ENCODE data around the gene SUFU.

Gene SUFU

DNA sequence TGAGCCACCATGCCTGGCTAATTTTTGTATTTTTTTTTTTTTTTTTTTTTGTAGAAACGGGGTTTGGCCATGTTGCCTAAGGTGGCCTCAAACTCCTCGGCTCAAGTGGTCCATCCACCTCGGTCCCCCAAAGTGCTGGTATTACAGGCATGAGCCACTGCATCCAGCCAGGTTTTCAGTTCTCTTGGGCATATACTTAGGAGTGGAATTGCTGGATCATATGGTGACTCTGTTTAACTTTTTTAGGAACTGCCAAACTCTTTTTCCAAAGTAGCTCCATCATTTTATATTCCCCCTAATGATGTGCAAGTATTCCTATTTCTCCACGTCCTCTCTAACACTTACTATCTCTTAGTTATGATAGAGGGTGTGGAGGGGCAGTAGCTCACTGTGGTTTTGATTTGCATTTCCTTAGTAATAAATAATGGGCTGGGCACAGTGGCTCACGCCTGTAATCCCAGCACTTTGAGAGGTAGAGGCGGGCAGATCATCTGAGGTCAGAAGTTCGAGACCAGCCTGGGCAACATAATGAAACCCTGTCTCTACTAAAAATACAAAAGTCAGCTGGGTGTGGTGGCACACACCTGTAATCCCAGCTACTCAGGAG lies 41.6 kb downstream of the SUFU start:
- Mint-ChIP-seq H3K4me3 (no peak overlapping the region), H3K9me3 (no peaks in the 10 kb centered on the region), H3K27ac (no peak overlapping the region), H3K27me3 (no peaks in the 10 kb centered on the region), H3K4me1 (peaks cover 10% of the 10 kb centered on the region), H3K36me3 (ENCODE audit: low read depth) (peaks cover 2% of the 10 kb centered on the region)
- ATAC-seq: no peak
- no peak for DNase-seq

DNA sequence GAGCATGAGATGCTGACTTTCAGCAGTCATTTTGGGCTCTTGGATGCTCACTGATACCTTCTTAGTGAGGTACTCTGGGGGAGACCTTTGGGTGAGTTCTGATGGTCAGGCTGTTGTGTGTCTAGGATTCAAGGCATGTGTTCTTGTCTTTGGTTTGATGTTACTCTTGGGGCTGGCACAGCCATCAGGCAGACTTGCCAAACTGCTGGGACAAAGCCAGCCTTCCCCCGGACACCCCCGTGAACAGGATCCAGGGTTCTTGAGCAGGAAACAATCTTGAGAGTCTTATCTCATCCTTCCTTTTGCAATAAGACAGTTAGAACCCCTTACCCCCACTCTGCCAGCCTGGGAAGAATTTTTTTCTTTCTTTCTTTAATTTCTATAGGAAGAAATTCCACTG lies 42.2 kb downstream of the SUFU start:
- Mint-ChIP-seq H3K27ac (no peak overlapping the region), H3K4me3 (no peak overlapping the region), H3K36me3 (ENCODE audit: low read depth) (peaks cover 3% of the 10 kb centered on the region), H3K4me1 (peaks cover 8% of the 10 kb centered on the region), H3K27me3 (no peaks in the 10 kb centered on the region), H3K9me3 (no peaks in the 10 kb centered on the region)
- DNase-seq: no peak
- ATAC-seq: no peak

GRCh38 chr10:102546606-102547320 lies 43.0 kb downstream of the SUFU start:
- no peak for DNase-seq
- ATAC-seq: no peak
- H3K9me3 Mint-ChIP-seq: no peaks in the 10 kb centered on the region
- peaks cover 3% of the 10 kb centered on the region for H3K36me3 Mint-ChIP-seq (ENCODE audit: low read depth)
- H3K27me3 Mint-ChIP-seq: no peaks in the 10 kb centered on the region
- H3K4me3 Mint-ChIP-seq: no peak overlapping the region
- H3K4me1 Mint-ChIP-seq: peaks cover 7% of the 10 kb centered on the region
- H3K27ac Mint-ChIP-seq: no peak overlapping the region

DNA sequence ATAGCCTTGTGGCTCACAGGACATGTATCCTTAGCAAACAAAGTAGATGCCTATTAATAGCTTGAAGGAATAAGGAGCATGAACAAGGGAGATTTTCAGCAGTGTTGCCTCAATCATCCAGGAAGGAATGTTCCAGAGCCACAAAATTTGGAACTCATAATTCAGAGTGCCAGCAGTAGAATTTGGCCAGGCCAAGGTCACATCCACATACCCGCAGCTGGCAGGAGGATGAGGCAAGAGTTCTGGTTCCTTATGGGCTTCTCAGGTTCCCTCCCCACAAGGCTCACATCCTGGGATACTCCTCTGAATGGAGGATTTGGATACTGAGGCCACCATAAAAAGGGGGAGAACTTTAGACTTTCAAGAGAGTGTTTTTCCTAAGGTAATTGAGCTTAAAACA lies 45.8 kb downstream of the SUFU start:
- Mint-ChIP-seq H3K36me3 (ENCODE audit: low read depth) (peaks cover 6% of the 10 kb centered on the region), H3K27ac (no peak overlapping the region), H3K4me3 (no peak overlapping the region), H3K4me1 (no peaks in the 10 kb centered on the region), H3K27me3 (no peaks in the 10 kb centered on the region), H3K9me3 (no peaks in the 10 kb centered on the region)
- DNase-seq (no peak), ATAC-seq (no peak)

DNA sequence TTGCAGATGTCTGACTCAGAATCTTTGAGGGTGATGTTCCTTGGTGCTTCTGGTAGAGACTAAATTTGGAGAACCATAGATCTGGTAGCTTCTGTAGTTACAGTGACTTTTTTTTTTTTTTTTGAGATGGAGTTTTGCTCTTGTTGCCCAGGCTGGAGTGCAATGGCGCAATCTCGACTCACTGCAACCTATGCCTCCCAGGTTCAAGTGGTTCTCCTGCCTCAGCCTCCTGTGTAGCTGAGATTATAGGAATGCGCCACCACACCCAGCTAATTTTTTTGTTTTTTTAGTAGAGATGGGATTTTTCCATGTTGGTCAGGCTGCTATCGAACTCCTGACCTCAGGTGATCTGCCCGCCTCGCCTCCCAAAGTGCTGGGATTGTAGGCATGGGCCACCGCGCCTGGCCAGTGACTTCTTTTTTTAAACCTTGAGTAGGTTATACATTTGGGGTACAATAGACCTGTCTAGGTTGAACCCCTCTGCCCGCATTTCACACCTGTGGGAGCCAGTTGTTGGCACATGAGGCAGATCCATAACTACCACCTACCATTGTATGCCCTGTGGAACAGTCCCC lies 47.0 kb downstream of the SUFU start:
- ATAC-seq (no peak), DNase-seq (no peak)
- Mint-ChIP-seq H3K4me3 (no peak overlapping the region), H3K27me3 (no peaks in the 10 kb centered on the region), H3K27ac (no peak overlapping the region), H3K36me3 (ENCODE audit: low read depth) (peaks cover 6% of the 10 kb centered on the region), H3K4me1 (no peaks in the 10 kb centered on the region), H3K9me3 (no peaks in the 10 kb centered on the region)

GRCh38 chr10:102552533-102552932 lies 48.8 kb downstream of the SUFU start:
- H3K4me1 Mint-ChIP-seq: peaks cover 2% of the 10 kb centered on the region
- ATAC-seq (no peak), DNase-seq (no peak)
- H3K27me3 Mint-ChIP-seq: no peaks in the 10 kb centered on the region
- H3K4me3 Mint-ChIP-seq: no peak overlapping the region
- H3K27ac Mint-ChIP-seq: no peak overlapping the region
- no peaks in the 10 kb centered on the region for H3K9me3 Mint-ChIP-seq
- peaks cover 6% of the 10 kb centered on the region for H3K36me3 Mint-ChIP-seq (ENCODE audit: low read depth)

DNA sequence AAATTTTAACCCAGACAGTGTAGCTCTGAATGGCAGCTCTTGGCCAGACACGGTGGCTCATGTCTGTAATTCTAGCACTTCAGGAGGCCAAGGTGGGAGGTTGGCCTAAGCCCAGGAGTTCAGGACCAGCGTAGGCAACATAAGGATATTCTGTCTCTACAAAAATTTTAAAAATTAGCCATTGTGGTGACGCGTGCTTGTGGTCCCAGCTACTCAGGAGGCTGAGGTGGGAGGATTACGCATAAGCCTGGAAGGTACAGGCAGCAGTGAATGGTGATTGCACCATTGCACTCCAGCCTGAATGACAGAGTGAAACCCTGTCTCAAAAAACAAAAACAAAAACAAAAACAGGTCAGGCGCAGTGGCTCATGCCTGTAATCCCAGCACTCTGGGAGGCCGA lies 50.0 kb downstream of the SUFU start:
- H3K27ac Mint-ChIP-seq: no peak overlapping the region
- ATAC-seq (no peak), DNase-seq (no peak)
- peaks cover 6% of the 10 kb centered on the region for H3K36me3 Mint-ChIP-seq (ENCODE audit: low read depth)
- no peaks in the 10 kb centered on the region for H3K9me3 Mint-ChIP-seq
- H3K4me1 Mint-ChIP-seq: peaks cover 2% of the 10 kb centered on the region
- no peaks in the 10 kb centered on the region for H3K27me3 Mint-ChIP-seq
- no peak overlapping the region for H3K4me3 Mint-ChIP-seq

DNA sequence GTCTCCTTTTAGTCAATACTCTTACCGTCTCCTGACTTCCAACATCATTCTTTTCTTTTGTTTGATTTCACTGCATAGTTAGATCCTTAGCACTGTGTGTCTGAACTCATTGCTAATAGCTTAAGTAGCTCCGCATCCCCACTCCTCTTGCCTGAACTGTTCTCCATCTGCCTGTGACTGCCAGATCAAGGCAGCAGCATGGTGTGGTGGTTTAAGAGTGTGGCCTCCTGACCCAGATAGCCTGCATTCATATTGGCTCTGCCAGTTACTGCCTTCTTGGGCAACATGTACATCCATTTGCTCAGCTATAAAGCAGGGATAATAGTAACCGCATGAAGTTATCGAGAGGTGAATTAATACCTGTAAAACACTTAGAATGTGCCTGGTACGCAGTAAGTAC lies 50.8 kb downstream of the SUFU start:
- Mint-ChIP-seq H3K27me3 (no peaks in the 10 kb centered on the region), H3K36me3 (ENCODE audit: low read depth) (peaks cover 6% of the 10 kb centered on the region), H3K9me3 (no peaks in the 10 kb centered on the region), H3K27ac (no peak overlapping the region), H3K4me1 (peaks cover 2% of the 10 kb centered on the region), H3K4me3 (no peak overlapping the region)
- DNase-seq: no peak
- ATAC-seq: no peak

DNA sequence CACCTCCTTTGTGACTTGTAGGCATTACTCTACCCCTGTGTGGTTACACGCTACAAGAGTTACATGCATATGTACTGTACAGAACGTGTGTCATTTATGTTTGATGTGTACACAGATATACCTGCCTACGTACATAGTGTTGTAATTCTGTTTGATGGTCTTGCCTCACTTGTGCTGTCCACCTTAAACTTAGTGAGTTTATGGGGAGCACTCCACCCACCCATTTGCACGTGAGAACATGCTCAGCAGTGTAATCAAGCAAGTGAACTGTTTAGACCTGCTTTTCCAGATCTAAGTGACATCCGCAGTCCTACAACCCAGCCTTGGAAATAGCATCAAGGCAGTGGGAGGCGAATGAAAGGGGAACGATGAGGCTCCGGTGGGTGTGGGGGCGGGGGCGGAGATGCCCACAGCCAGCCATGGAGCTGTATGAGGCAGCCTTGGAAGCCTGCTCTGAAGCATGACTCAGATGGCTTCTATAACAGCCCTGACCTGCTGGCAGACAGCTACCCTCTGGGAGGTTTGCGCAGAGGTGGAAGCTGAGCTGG lies 52.1 kb downstream of the SUFU start:
- DNase-seq (no peak), ATAC-seq (no peak)
- Mint-ChIP-seq H3K27me3 (no peaks in the 10 kb centered on the region), H3K9me3 (no peaks in the 10 kb centered on the region), H3K36me3 (ENCODE audit: low read depth) (peaks cover 3% of the 10 kb centered on the region), H3K4me3 (no peak overlapping the region), H3K4me1 (peaks cover 2% of the 10 kb centered on the region), H3K27ac (no peak overlapping the region)

DNA sequence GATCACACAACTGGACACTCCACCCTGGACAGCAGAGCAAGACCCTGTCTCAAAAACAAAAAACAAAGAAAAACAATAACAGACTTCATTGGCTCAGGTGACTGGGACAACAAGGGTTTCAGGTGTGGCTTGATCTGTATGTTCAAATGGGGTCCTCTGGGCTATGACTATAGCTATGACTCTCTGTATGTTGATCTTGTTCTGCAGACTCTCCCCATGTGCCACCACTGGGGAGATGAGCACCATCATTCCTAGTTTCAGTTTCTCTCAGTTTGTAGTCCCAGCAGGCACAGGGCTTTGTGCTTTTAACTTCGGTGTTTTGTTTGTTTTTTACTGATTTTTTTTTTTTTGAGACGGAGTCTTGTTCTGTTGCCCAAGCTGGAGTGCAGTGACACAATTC lies 53.8 kb downstream of the SUFU start:
- no peak for DNase-seq
- H3K9me3 Mint-ChIP-seq: no peaks in the 10 kb centered on the region
- peaks cover 2% of the 10 kb centered on the region for H3K4me1 Mint-ChIP-seq
- no peak for ATAC-seq
- no peak overlapping the region for H3K27ac Mint-ChIP-seq
- no peaks in the 10 kb centered on the region for H3K36me3 Mint-ChIP-seq (ENCODE audit: low read depth)
- no peaks in the 10 kb centered on the region for H3K27me3 Mint-ChIP-seq
- H3K4me3 Mint-ChIP-seq: no peak overlapping the region

DNA sequence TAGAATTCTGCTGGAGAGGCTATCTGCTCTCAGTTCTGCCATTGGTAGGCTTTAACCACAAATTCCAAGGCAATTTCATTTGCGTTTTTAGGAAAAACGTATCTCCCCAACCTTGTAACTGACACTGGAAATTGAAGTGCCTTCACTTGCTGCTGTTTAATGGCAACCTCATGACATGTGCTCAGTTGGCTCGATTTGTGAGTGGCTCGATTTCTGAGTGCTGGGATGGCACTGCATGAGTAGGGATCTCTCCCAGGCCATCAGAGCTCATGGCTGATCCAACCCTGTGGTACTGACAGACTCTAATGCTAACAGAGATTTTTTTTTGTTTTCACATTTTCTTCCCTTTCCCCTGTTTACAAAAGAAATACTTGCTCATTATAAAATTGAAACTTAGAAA lies 56.0 kb downstream of the SUFU start:
- peaks cover 2% of the 10 kb centered on the region for H3K4me1 Mint-ChIP-seq
- no peak overlapping the region for H3K4me3 Mint-ChIP-seq
- H3K36me3 Mint-ChIP-seq (ENCODE audit: low read depth): no peaks in the 10 kb centered on the region
- no peak for ATAC-seq
- H3K9me3 Mint-ChIP-seq: no peaks in the 10 kb centered on the region
- no peak for DNase-seq
- no peaks in the 10 kb centered on the region for H3K27me3 Mint-ChIP-seq
- H3K27ac Mint-ChIP-seq: no peak overlapping the region

DNA sequence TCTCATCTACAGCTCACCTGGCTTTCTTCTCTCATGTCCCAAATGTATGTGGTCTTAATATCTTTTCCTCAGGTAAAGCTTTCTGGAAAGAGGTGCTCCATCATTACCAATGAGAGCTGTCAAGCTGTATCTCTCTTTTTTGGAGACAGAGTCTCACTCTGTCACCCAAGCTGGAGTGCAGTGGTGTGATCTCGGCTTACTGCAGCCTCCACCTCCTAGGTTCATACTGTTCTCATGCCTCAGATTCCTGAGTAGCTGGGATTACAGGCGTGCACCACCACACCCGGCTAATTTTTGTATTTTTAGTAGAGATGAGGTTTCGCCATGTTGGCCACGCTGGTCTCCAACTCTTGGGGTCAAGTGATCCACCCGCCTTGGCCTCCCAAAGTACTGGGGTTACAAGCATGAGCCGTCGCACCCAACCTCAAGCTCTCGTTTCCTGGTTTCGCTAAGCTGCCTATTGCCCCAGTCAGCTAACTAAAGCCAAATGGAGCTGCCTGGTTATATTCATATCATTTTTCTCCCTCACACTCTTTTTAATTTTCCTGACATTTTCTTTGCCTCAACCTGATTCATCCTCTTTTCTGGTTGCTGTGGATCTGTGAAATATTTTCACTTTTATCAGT lies 60.5 kb downstream of the SUFU start:
- ATAC-seq (no peak), DNase-seq (no peak)
- Mint-ChIP-seq H3K4me1 (no peaks in the 10 kb centered on the region), H3K4me3 (no peak overlapping the region), H3K27ac (no peak overlapping the region), H3K27me3 (no peaks in the 10 kb centered on the region), H3K9me3 (no peaks in the 10 kb centered on the region), H3K36me3 (ENCODE audit: low read depth) (no peaks in the 10 kb centered on the region)

GRCh38 chr10:102565793-102566192 lies 62.0 kb downstream of the SUFU start:
- no peak for DNase-seq
- Mint-ChIP-seq H3K4me1 (no peaks in the 10 kb centered on the region), H3K27ac (no peak overlapping the region), H3K36me3 (ENCODE audit: low read depth) (no peaks in the 10 kb centered on the region), H3K4me3 (no peak overlapping the region), H3K27me3 (no peaks in the 10 kb centered on the region), H3K9me3 (no peaks in the 10 kb centered on the region)
- no peak for ATAC-seq

GRCh38 chr10:102578782-102579181 lies 75.0 kb downstream of the SUFU start:
- Mint-ChIP-seq H3K4me1 (peaks cover 8% of the 10 kb centered on the region), H3K36me3 (ENCODE audit: low read depth) (no peaks in the 10 kb centered on the region), H3K4me3 (no peak overlapping the region), H3K9me3 (no peaks in the 10 kb centered on the region), H3K27me3 (no peaks in the 10 kb centered on the region), H3K27ac (no peak overlapping the region)
- ATAC-seq: no peak
- DNase-seq: no peak

GRCh38 chr10:102579328-102579727 lies 75.6 kb downstream of the SUFU start:
- Mint-ChIP-seq H3K27ac (no peak overlapping the region), H3K9me3 (no peaks in the 10 kb centered on the region), H3K4me3 (no peak overlapping the region), H3K4me1 (peaks cover 8% of the 10 kb centered on the region), H3K36me3 (ENCODE audit: low read depth) (no peaks in the 10 kb centered on the region), H3K27me3 (no peaks in the 10 kb centered on the region)
- DNase-seq (no peak), ATAC-seq (no peak)

Measured in activated naive CD8-positive, alpha-beta T cell treated with anti-CD3 and anti-CD28 coated beads, Interleukin-2, amount 50 U/mL, for 24 hours (primary cell).